ENCODE data around the gene RETREG1.

Gene RETREG1

DNA sequence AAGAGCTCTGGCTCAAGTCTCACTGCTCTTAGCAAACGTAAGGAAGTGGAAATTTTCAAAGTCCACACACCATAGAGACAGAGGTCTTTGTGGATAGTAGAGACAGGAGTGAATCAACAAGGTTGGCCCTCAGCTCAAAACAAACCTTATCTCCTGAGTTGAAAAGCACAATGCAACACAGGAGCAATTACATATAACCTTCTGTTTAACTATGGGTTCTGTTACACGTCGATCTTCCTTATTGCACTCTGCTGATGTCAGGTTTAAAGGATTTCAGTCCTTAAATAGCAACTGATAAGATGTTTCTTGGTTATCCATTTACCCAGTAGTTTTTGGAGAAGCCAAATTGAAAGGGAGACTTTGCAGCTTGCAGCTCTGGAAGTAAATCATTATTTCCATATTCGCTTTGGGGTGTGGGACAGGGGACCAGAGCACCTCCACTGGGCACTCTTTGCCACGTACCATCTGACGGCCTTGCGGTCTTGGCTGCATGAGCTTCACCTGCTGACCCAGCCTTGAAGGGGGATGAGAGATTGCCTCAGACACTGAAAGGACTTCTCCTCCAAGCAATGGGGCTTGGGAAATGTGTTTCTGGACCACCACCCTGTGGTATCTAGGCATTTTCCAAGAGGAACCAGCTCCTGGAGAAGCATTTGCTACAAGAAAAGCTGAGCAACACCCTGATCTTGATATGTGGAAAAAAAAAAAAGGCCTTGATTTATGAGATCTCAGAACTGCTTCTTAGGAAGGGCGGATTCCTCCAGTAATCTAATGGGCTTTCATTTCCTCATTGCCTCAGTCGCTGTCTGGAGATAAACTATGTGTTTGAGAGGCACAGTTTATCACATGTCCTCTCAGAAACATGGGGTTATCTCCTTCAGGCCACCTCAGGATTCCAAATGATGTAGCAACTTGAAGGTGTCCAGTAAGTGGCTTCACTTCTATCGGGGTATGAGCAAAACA, 95.0 kb downstream of the RETREG1 start:
- no peaks in the 10 kb centered on the region for H3K27me3 ChIP-seq (ENCODE audit: control insufficient read depth, insufficient read depth, low read length)
- peak overlapping the region; percentile 78 for H3K27ac ChIP-seq (ENCODE audit: low read depth, low read length)
- no peaks in the 10 kb centered on the region for H3K4me1 ChIP-seq (ENCODE audit: control insufficient read depth, insufficient read depth, low read length)
- H3K9ac ChIP-seq (ENCODE audit: low read depth, low read length): no peak overlapping the region
- no peaks in the 10 kb centered on the region for H3K36me3 ChIP-seq (ENCODE audit: control insufficient read depth, insufficient read depth, low read length)
- no peaks in the 10 kb centered on the region for H3K9me3 ChIP-seq (ENCODE audit: control insufficient read depth, insufficient read depth, low read length)
- no peak overlapping the region for H3K4me3 ChIP-seq (ENCODE audit: low read depth, low read length)

DNA sequence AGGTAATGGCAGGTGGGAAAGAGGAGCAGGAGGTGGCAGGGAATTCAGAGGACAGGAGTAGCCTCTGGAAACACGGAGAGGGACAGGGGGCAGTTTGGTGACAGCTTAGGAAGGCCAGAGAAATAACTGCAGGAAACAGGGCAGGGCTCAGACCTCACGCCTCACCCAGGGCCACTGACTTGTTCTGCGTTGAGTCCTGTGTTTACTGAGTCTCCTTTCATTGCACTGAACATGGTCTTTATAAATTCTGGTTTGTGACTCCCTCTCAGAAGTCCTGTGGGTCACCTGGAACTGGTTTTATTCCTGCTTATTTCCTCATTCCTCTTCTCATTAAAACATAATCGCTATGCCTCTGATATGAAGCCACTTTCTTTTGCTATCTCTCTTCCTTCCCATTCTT, 96.0 kb downstream of the RETREG1 start:
- Histone ChIP-seq H3K27ac (ENCODE audit: low read depth, low read length) (peak overlapping the region; percentile 70), H3K9me3 (ENCODE audit: control insufficient read depth, insufficient read depth, low read length) (no peaks in the 10 kb centered on the region), H3K4me1 (ENCODE audit: control insufficient read depth, insufficient read depth, low read length) (no peaks in the 10 kb centered on the region), H3K9ac (ENCODE audit: low read depth, low read length) (no peak overlapping the region), H3K4me3 (ENCODE audit: low read depth, low read length) (no peak overlapping the region), H3K27me3 (ENCODE audit: control insufficient read depth, insufficient read depth, low read length) (no peaks in the 10 kb centered on the region), H3K36me3 (ENCODE audit: control insufficient read depth, insufficient read depth, low read length) (no peaks in the 10 kb centered on the region)

DNA sequence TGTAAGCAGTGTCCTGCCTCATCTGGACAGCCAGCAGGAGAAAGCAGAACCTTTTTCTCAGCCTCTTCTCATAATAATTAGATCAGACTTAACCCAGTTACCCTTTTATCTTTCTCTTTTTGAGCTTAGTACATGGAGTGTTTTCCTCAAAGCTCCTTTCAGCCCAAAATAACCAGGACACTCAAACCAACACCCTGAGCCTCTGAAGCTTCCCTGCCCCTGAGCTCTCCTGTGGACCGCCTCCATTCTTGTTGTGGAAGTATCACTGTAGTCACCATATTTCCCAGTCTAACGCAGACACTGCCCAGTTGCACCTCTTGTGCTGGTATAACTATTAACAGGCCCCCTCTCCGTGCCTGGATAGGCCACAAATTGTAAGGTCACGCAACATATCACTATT, 97.4 kb downstream of the RETREG1 start:
- Histone ChIP-seq H3K36me3 (ENCODE audit: control insufficient read depth, insufficient read depth, low read length) (no peaks in the 10 kb centered on the region), H3K27ac (ENCODE audit: low read depth, low read length) (no peak overlapping the region)

DNA sequence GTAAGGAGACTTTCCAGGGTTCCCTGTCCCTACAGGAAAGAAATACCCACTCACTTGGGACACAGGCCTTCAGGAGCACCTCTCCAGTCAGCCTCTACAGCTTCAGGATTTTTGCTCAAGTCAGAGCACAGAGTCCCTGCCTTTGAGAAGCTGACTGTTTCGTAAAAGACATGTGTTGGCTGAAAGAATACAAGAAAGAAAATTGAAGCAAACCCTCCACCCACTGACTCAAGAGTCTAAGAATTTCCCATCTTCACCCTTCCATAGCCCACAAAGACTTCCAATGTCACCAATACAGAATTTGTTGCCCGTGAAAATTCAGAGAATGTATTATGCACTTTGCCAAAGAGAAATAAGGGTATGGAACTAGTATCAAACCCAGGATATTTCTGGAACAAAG, 98.2 kb downstream of the RETREG1 start:
- Histone ChIP-seq H3K27me3 (ENCODE audit: control insufficient read depth, insufficient read depth, low read length) (no peaks in the 10 kb centered on the region), H3K4me1 (ENCODE audit: control insufficient read depth, insufficient read depth, low read length) (no peaks in the 10 kb centered on the region), H3K27ac (ENCODE audit: low read depth, low read length) (no peak overlapping the region), H3K9me3 (ENCODE audit: control insufficient read depth, insufficient read depth, low read length) (no peaks in the 10 kb centered on the region), H3K36me3 (ENCODE audit: control insufficient read depth, insufficient read depth, low read length) (no peaks in the 10 kb centered on the region), H3K4me3 (ENCODE audit: low read depth, low read length) (no peak overlapping the region), H3K9ac (ENCODE audit: low read depth, low read length) (no peak overlapping the region)

More for the DNA sequence above, 97.4 kb downstream of the RETREG1 start:
- Histone ChIP-seq H3K4me3 (ENCODE audit: low read depth, low read length) (no peak overlapping the region), H3K4me1 (ENCODE audit: control insufficient read depth, insufficient read depth, low read length) (no peaks in the 10 kb centered on the region), H3K9me3 (ENCODE audit: control insufficient read depth, insufficient read depth, low read length) (no peaks in the 10 kb centered on the region), H3K27me3 (ENCODE audit: control insufficient read depth, insufficient read depth, low read length) (no peaks in the 10 kb centered on the region), H3K9ac (ENCODE audit: low read depth, low read length) (no peak overlapping the region)

DNA sequence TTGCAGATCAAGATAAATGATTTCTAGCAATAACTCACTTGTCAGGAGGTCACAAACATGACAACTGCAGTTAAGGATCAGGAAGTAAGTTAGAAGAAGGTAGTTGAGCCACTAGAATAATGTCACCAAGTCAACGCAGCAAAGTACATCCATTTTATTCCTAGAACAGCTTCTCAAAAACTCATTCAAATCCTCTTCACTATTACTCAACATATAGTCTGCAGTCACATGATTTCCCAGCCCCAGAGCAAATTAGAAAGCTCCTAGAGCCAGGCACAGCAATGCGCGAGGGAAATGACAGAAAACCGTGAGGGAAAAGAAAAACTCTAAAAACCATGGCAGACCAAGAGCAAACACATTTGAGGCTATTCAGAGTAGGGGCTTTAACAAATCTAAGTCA, 101.3 kb downstream of the RETREG1 start:
- H3K4me3 ChIP-seq (ENCODE audit: low read depth, low read length): no peak overlapping the region
- H3K36me3 ChIP-seq (ENCODE audit: control insufficient read depth, insufficient read depth, low read length): no peaks in the 10 kb centered on the region
- no peak overlapping the region for H3K9ac ChIP-seq (ENCODE audit: low read depth, low read length)

DNA sequence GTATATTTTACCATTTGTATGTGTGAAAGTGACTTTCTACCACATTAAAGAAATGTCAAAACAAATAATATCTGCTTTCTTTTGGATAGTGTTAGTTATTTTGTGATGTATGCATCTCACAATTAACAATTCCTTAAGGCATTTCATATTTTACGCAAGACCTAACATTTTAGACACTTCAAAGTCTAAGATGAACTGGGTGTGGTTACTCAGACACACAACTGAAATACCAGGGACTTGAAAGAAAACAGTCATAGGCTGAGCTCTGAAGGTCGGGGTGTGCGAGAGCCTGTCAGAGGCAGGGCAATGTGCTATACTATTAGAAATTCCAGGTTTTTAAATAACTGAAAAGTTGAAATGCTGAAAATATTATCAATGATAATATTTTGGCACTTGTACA, 106.7 kb downstream of the RETREG1 start:
- Histone ChIP-seq H3K36me3 (ENCODE audit: control insufficient read depth, insufficient read depth, low read length) (no peaks in the 10 kb centered on the region), H3K4me1 (ENCODE audit: control insufficient read depth, insufficient read depth, low read length) (peaks cover 12% of the 10 kb centered on the region), H3K9me3 (ENCODE audit: control insufficient read depth, insufficient read depth, low read length) (no peaks in the 10 kb centered on the region), H3K9ac (ENCODE audit: low read depth, low read length) (no peak overlapping the region), H3K27me3 (ENCODE audit: control insufficient read depth, insufficient read depth, low read length) (no peaks in the 10 kb centered on the region), H3K27ac (ENCODE audit: low read depth, low read length) (no peak overlapping the region), H3K4me3 (ENCODE audit: low read depth, low read length) (no peak overlapping the region)

More for the DNA sequence above, 101.3 kb downstream of the RETREG1 start:
- Histone ChIP-seq H3K9me3 (ENCODE audit: control insufficient read depth, insufficient read depth, low read length) (no peaks in the 10 kb centered on the region), H3K27me3 (ENCODE audit: control insufficient read depth, insufficient read depth, low read length) (no peaks in the 10 kb centered on the region), H3K4me1 (ENCODE audit: control insufficient read depth, insufficient read depth, low read length) (no peaks in the 10 kb centered on the region), H3K27ac (ENCODE audit: low read depth, low read length) (no peak overlapping the region)

DNA sequence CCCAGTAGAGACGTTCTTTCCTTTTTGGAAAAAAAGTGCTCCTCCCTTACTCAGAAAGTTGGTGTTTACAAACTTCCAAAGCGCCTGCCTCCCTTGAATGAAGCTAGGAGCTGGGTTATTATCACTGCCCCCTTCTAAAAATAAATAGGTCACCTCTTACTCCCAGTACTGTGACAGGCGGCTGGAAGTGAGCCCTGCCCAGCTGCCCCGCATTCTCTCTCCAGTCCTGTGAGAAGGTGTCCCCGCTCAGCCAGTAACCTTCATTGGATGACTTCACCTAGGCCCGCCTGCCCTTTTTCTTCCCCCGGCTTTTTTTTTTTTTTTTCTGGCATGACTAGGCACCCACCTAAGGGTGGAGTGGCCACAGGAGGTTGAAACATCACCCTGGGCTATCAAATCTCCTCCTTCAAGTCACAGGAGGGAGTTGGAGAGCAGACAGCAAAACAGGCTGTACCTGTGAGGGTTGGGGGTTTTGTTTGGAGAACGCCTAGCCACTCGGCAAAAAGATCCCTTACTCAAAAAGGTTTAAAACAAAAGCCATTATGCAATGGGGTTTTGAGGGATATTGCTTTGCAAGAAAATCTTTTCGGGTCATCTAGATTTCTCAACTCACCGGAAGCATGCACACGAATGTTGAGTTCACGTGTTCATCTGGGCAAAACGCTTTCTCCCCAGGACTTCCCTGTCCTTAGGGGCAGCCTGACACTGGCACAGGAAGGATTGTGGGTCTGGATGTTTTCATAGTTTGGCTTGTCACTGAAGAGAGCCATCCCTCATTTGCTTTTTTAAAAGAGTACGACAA, 107.9 kb downstream of the RETREG1 start:
- no peaks in the 10 kb centered on the region for H3K36me3 ChIP-seq (ENCODE audit: control insufficient read depth, insufficient read depth, low read length)
- H3K9ac ChIP-seq (ENCODE audit: low read depth, low read length): peak overlapping the region; percentile 11; the same call in 1 of the 2 replicates
- H3K4me1 ChIP-seq (ENCODE audit: control insufficient read depth, insufficient read depth, low read length): peaks cover 12% of the 10 kb centered on the region
- H3K27ac ChIP-seq (ENCODE audit: low read depth, low read length): peak overlapping the region; percentile 14
- H3K9me3 ChIP-seq (ENCODE audit: control insufficient read depth, insufficient read depth, low read length): no peaks in the 10 kb centered on the region
- H3K27me3 ChIP-seq (ENCODE audit: control insufficient read depth, insufficient read depth, low read length): no peaks in the 10 kb centered on the region
- H3K4me3 ChIP-seq (ENCODE audit: low read depth, low read length): no peak overlapping the region; the same call in 1 of the 2 replicates

DNA sequence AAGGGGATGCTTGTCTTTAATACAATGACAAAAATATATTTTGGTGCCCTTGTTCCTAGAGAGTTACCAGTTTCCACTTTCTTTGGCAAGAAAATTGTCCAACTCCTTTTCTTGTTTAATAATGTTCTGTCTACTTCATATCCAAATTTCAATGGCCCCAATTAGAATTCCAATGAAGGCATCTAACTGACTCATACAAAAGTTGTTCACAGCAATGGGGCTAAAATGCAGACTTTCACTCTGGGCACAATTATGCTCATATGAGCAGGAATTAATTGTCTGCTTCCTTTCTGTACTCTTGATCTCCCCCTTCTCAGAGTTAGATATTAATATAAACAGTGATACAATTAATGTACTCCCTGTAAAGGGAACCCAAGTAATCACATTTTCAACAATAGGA, 109.1 kb downstream of the RETREG1 start:
- H3K9ac ChIP-seq (ENCODE audit: low read depth, low read length): no peak overlapping the region
- H3K9me3 ChIP-seq (ENCODE audit: control insufficient read depth, insufficient read depth, low read length): no peaks in the 10 kb centered on the region
- H3K27me3 ChIP-seq (ENCODE audit: control insufficient read depth, insufficient read depth, low read length): no peaks in the 10 kb centered on the region
- no peak overlapping the region for H3K27ac ChIP-seq (ENCODE audit: low read depth, low read length)
- H3K4me3 ChIP-seq (ENCODE audit: low read depth, low read length): no peak overlapping the region
- H3K4me1 ChIP-seq (ENCODE audit: control insufficient read depth, insufficient read depth, low read length): peaks cover 12% of the 10 kb centered on the region
- H3K36me3 ChIP-seq (ENCODE audit: control insufficient read depth, insufficient read depth, low read length): no peaks in the 10 kb centered on the region

DNA sequence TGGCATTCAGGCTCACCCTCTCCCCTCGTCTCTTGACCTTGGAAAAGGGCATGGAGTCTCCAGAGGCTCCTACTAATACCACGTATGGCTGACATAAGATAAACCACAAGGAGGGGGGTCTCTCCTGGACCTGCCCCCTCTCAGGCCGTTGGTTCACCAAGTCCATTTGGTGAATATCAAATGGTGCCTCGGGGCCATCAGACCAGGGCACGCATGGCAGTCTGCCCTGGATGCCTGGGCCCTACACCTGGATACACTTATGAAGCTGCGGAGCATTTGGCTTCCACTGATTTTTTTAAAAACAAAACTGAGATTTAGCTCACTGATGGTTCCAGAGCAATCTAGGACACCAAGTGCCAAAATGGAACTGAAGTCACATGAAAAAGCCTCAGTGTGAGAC, 110.9 kb downstream of the RETREG1 start:
- Histone ChIP-seq H3K4me1 (ENCODE audit: control insufficient read depth, insufficient read depth, low read length) (peaks cover 12% of the 10 kb centered on the region), H3K36me3 (ENCODE audit: control insufficient read depth, insufficient read depth, low read length) (no peaks in the 10 kb centered on the region), H3K4me3 (ENCODE audit: low read depth, low read length) (no peak overlapping the region), H3K9me3 (ENCODE audit: control insufficient read depth, insufficient read depth, low read length) (no peaks in the 10 kb centered on the region), H3K9ac (ENCODE audit: low read depth, low read length) (no peak overlapping the region), H3K27me3 (ENCODE audit: control insufficient read depth, insufficient read depth, low read length) (no peaks in the 10 kb centered on the region), H3K27ac (ENCODE audit: low read depth, low read length) (no peak overlapping the region)

DNA sequence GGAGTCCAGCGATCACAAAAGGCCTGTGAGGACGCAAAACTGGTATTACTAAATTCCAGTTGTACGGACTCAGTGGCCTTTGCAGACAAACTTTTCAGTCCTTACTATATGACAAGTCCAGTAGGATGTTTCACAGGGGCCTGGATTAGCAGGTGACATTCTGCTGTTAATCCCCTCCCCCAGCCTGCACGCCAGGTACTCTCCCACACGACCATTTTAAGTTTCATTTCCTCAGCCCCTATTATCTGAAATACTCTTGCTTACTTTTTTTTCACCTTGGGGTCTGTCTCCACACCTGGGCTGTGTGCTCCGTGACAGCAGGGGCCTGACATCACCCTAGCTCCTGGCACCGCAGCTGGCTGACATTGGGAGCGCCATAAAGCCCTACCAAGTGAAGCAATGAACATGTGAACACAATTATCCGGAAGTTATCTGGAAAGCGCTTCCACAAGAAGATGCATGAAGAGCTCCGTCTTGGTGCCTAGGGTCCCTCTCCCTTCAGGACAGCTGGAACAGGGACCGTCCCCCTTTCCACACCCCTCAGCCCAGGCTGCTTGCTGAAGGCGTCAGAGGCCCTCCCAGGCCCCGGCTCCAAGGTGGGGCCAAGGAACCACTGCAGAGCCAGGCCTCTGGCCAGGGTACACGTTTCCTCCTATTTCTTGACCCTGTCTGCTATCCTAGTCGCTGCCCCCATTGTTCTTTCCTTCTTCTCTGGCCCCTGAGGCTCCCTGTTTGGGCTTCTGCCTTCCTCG, 111.5 kb downstream of the RETREG1 start:
- Histone ChIP-seq H3K36me3 (ENCODE audit: control insufficient read depth, insufficient read depth, low read length) (no peaks in the 10 kb centered on the region), H3K4me3 (ENCODE audit: low read depth, low read length) (no peak overlapping the region), H3K27me3 (ENCODE audit: control insufficient read depth, insufficient read depth, low read length) (no peaks in the 10 kb centered on the region), H3K4me1 (ENCODE audit: control insufficient read depth, insufficient read depth, low read length) (peaks cover 12% of the 10 kb centered on the region), H3K27ac (ENCODE audit: low read depth, low read length) (no peak overlapping the region), H3K9me3 (ENCODE audit: control insufficient read depth, insufficient read depth, low read length) (no peaks in the 10 kb centered on the region), H3K9ac (ENCODE audit: low read depth, low read length) (no peak overlapping the region)
